ENCODE results near the gene TCF4.
A peak's percentile ranks its signal among the peaks of the same experiment; 100 is the strongest.

TCF4 gene

DNA sequence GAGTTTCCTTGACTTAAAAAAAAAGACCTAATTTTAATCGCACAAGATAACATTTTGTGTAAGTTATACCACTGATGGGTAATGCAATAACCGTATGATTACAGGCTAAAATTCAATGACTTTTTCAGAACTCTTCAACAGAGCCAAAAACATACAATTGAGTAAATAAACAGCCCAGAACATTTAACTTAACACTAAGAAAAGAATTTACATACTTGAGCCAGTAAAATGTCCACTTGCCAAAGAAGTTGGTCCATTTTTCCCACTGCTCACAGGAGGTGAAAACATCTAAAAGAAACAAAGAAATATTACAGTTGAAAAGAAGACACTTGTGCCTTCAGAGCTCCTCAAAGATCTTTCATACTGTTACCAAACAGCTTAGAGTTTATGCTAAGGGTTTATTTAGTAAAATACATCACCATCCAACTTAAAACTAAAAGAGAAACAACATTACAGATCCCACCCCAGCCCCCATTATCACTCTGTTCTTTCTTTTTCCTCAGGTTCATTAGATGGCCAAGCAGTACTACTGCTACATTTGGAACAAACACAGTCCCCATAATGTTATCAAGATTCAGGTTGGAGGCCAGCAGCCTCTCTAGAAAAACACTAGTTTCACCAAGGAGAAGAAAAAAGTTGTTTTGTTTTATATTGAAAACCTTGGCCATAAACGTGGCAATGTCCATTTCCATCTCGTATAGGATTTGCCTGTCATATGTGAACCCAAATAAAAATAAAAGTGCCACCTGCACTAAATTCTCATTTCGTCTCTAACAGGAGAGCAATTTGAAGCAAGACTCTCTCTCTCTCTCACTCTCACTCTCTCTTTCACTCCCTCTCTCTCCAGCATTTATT, 2.7 kb downstream of the TCF4 start:
- TF ChIP-seq, protein P1, sequence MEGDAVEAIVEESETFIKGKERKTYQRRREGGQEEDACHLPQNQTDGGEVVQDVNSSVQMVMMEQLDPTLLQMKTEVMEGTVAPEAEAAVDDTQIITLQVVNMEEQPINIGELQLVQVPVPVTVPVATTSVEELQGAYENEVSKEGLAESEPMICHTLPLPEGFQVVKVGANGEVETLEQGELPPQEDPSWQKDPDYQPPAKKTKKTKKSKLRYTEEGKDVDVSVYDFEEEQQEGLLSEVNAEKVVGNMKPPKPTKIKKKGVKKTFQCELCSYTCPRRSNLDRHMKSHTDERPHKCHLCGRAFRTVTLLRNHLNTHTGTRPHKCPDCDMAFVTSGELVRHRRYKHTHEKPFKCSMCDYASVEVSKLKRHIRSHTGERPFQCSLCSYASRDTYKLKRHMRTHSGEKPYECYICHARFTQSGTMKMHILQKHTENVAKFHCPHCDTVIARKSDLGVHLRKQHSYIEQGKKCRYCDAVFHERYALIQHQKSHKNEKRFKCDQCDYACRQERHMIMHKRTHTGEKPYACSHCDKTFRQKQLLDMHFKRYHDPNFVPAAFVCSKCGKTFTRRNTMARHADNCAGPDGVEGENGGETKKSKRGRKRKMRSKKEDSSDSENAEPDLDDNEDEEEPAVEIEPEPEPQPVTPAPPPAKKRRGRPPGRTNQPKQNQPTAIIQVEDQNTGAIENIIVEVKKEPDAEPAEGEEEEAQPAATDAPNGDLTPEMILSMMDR (IDR thresholded peaks at IDR 0.05): no peak

DNA sequence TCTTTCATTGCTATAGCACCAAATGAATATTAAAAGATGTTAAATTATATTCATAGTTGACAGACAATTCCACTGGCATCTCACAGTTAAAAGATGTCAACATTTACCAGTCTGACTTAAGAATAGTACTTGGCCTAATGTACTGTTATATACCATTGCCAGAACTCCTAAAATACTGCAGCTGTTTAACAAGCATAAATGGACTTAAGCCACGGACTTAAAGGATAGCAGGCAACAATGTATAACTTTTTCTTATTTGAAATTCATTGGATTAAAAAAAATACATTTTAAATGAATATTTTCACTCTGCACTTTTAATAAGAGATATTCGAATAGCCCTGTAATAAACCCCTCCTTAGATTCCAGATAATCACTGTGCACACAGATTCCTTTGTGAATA, 3.8 kb downstream of the TCF4 start:
- TF ChIP-seq, protein P1 (IDR thresholded peaks at IDR 0.05): no peak

GRCh38 chr18:55582325-55582724, 5.7 kb downstream of the TCF4 start:
- TF ChIP-seq, protein P1 (IDR thresholded peaks at IDR 0.05): no peak

- TF ChIP-seq, protein P1 (IDR thresholded peaks at IDR 0.05): no peak
These were observed 8.3 kb downstream of the TCF4 start for GRCh38 chr18:55579501-55580270.

DNA sequence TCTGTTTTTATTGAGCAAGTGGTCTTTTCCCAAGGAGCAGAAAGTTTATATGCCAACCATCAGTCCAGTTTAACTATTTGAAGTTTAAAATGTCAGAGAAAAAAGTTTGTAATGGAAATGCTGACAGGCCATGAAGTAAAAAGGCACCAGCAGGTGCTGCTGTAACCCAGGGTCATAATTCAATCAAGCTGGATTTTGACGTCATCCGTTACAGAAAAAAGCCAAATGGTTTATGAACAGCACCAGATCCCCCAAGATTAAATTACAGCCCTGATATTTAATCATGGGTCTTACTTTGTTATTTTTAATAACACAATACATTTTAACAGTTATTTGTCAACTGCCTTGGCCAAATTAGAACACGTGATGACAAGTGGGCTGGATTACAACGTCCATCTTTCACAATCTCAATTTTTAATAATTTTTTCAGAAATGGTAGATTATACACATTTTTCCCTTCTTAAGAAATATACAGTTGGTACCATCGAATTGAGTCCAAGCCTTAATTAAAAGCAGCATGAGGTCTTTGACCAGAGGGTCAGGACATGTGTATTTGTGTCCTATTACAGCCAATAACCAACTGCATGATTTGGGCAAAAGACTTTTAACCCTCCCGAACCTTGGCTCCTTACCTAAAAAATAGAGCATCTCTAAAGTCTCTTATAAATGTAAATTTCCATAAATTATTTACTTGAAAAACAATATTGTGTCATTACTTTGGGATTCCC, 10.0 kb downstream of the TCF4 start:
- TF ChIP-seq, protein P1 (IDR thresholded peaks at IDR 0.05): peak; percentile 60

GRCh38 chr18:55576001-55576400, 12.0 kb downstream of the TCF4 start:
- TF ChIP-seq, protein P1 (IDR thresholded peaks at IDR 0.05): no peak

DNA sequence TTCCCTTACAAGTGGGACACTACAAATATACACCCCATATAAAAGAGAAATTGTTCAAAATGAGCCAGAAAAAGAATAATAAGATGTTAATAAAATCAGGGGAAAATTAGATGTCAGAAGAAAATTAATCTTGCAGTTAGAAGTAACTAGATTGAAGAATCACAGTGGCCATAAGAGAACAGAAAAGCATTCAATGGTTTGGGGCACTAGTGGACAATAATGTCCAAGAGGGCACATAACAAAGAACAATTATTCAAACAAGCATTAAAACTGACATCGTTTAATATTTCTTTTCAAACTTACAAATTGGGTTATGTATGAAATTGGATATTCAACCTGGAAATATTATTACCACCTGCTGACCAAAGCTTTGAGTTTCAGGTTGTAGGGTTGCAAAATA, 12.9 kb downstream of the TCF4 start:
- TF ChIP-seq, protein P1 (IDR thresholded peaks at IDR 0.05): no peak

Data from LNCAP (cell line).